Stimulated activated CD8-positive, alpha-beta memory T cell treated with anti-CD3 and anti-CD28 coated beads, Interleukin-12 subunit alpha, Interleukin-12 subunit beta, amount 100 ng/mL, for 4 hours (primary cell): ENCODE data around the gene PTPRG.

Source experiments
- DNase-seq: peaks from one replicate; pipeline ENCODE4 v3.0.0-alpha.2; 2020; ENCODE audit warnings: low read depth

Gene PTPRG

GRCh38 chr3:61964566-61964965 lies 403.2 kb downstream of the PTPRG start:
- no peak for DNase-seq

GRCh38 chr3:61965770-61966131 lies 404.4 kb downstream of the PTPRG start:
- DNase-seq: no peak

- DNase-seq: no peak
These were observed 404.8 kb downstream of the PTPRG start for GRCh38 chr3:61966200-61966599.

- DNase-seq: no peak
These were observed 405.6 kb downstream of the PTPRG start for GRCh38 chr3:61967019-61967418.

GRCh38 chr3:61967937-61968336 lies 406.6 kb downstream of the PTPRG start:
- DNase-seq: no peak

- DNase-seq: no peak
These were observed 413.3 kb downstream of the PTPRG start for GRCh38 chr3:61974662-61975061.

GRCh38 chr3:61975199-61975598 lies 413.8 kb downstream of the PTPRG start:
- no peak for DNase-seq

GRCh38 chr3:61975936-61976335 lies 414.6 kb downstream of the PTPRG start:
- no peak for DNase-seq

GRCh38 chr3:61978460-61979419 lies 417.4 kb downstream of the PTPRG start:
- DNase-seq: no peak

GRCh38 chr3:61979638-61980037 lies 418.3 kb downstream of the PTPRG start:
- DNase-seq: no peak

- DNase-seq: no peak
These were observed 418.7 kb downstream of the PTPRG start for GRCh38 chr3:61980041-61980440.

GRCh38 chr3:61981060-61981459 lies 419.7 kb downstream of the PTPRG start:
- no peak for DNase-seq

- no peak for DNase-seq
These were observed 422.1 kb downstream of the PTPRG start for GRCh38 chr3:61983479-61983878.

- no peak for DNase-seq
These were observed 423.6 kb downstream of the PTPRG start for GRCh38 chr3:61985020-61985419.

- DNase-seq: no peak
These were observed 425.1 kb downstream of the PTPRG start for GRCh38 chr3:61986473-61986872.

- DNase-seq: no peak
These were observed 428.3 kb downstream of the PTPRG start for GRCh38 chr3:61989681-61990080.

- no peak for DNase-seq
These were observed 429.1 kb downstream of the PTPRG start for GRCh38 chr3:61990327-61991027.

- DNase-seq: no peak
These were observed 430.3 kb downstream of the PTPRG start for GRCh38 chr3:61991706-61992105.

GRCh38 chr3:61996366-61996765 lies 435.0 kb downstream of the PTPRG start:
- DNase-seq: no peak

- no peak for DNase-seq
These were observed 435.7 kb downstream of the PTPRG start for GRCh38 chr3:61997101-61997500.

- no peak for DNase-seq
These were observed 442.5 kb downstream of the PTPRG start for GRCh38 chr3:62003835-62004234.

GRCh38 chr3:62007036-62007435 lies 445.7 kb downstream of the PTPRG start:
- no peak for DNase-seq

- DNase-seq: no peak
These were observed 449.6 kb downstream of the PTPRG start for GRCh38 chr3:62010989-62011388.
